ENCODE measurements around the gene PHF19. TPM values are rescaled to one million over a fixed set of nuclear protein-coding genes. Genes with fewer than 3 reads are reported as not detected.

Gene PHF19
- total and polyA plus RNA-seq, 2 donors (not counting 3 experiments of a cell fraction or from before 2014, with no cell fraction given) = 102 to 153 TPM

DNA sequence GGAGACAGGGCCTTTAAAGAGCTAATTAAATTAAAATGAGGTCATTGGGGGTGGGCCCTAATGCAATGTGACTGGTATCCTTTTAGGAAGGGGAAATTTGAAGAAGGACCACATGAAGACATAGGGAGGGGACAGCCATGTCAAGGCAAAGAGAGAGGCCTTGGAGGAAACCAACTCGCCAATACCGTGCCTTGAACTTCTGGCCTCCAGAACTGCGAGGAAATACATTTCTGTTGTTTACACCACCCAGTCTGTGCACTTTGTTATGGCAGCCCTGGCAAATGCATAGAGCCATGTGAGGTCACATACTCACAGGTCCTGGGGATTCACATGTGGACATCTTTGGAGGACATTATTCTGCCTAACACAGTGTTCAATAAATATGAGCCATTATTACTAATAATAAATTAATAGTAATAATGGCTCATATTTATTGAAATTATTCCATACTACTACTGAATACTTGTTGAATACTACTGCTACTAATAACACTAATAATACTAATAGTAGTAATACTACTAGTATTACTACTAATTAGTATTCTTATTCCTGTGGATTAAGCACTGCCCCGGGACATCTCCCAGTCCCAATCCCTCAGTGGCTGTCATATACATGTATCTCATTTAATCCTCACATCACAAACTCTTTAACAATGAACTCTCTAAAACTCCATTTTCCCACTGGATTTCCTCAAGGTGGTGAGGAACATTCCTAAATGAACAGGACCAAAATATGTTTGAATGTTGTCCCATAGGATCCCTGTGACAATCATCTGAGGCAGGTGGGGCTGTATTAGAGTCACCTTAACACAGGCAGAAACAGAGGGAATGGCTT is 41.2 kb upstream of the PHF19 start:
- BruUV-seq (replicated peaks) = no TSS peak
- Histone ChIP-seq H4K20me1 (replicated peaks; ENCODE audit: control insufficient read depth, extremely low read depth, insufficient read depth, low read length) (no peaks in the 10 kb centered on the region), H2AFZ (ENCODE audit: low read depth, low read length) (no peak overlapping the region), H3K27me3 (ENCODE audit: control insufficient read depth in 2 of 2, insufficient read depth in 2 of 2, low read length in 2 of 2) (no peaks in the 10 kb centered on the region), H3K4me2 (ENCODE audit: insufficient read depth, low read length) (no peak overlapping the region), H3K4me1 (ENCODE audit: control insufficient read depth, extremely low read depth, insufficient read depth, low read length) (no peaks in the 10 kb centered on the region), H3K9me3 (replicated peaks; ENCODE audit: control insufficient read depth, insufficient read depth, low read length) (no peaks in the 10 kb centered on the region), H3K79me2 (ENCODE audit: control insufficient read depth, insufficient read depth, low read length) (no peaks in the 10 kb centered on the region), H3K9me1 (replicated peaks; ENCODE audit: control insufficient read depth, extremely low read depth, insufficient read depth, low read length) (no peaks in the 10 kb centered on the region), H3K27ac (ENCODE audit: insufficient read depth, low read depth, low read length) (no peak overlapping the region), H3K36me3 (ENCODE audit: control insufficient read depth in 2 of 2, extremely low read depth in 1 of 2, insufficient read depth in 2 of 2, low read length in 2 of 2) (no peaks in the 10 kb centered on the region), H3K4me3 (replicated peaks in 1 of 3; ENCODE audit: insufficient read depth in 1 of 3, low read depth in 1 of 3, low read length in 3 of 3) (no peak overlapping the region), H3K9ac (replicated peaks; ENCODE audit: extremely low read depth, insufficient read depth, low read length) (no peak overlapping the region)
- ChIA-PET POLR2A (no interaction called here), CTCF (interaction anchor here (1.0 to 2.2 kb wide), 4 partner anchors 8 to 142 kb away, joined by 3 to 11 read pairs (median 4); no protein-coding TSS in a partner anchor)
- dilution Hi-C loops (cut with MboI; ENCODE audit: extremely low pct_ligation_motif_present, low sequenced_read_pairs) (no loop called here), intact Hi-C loops (cut with micrococcal nuclease) (no loop called here)
- TF ChIP-seq, protein P1, sequence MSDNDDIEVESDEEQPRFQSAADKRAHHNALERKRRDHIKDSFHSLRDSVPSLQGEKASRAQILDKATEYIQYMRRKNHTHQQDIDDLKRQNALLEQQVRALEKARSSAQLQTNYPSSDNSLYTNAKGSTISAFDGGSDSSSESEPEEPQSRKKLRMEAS (IDR thresholded peaks at IDR 0.05; ENCODE audit: insufficient read depth, insufficient read length) = no peak
- TF ChIP-seq MYC (IDR thresholded peaks at IDR 0.05; ENCODE audit: low read depth, low read length) (no peak), GATA2 (IDR thresholded peaks at IDR 0.05; ENCODE audit: insufficient read depth, insufficient read length, low read depth, low read length) (no peak), FOS (IDR thresholded peaks at IDR 0.05; ENCODE audit: borderline replicate concordance, insufficient read depth, low read length) (no peak), JUN (IDR thresholded peaks at IDR 0.05; ENCODE audit: borderline replicate concordance, insufficient read depth, insufficient read length, low read depth) (no peak), POLR2A (IDR thresholded peaks at IDR 0.05; ENCODE audit: low read depth, low read length) (no peak), EZH2 (IDR thresholded peaks at IDR 0.05; ENCODE audit: borderline replicate concordance, low read depth, low read length, severe bottlenecking) (no peak), POLR2AphosphoS5 (IDR thresholded peaks at IDR 0.05; ENCODE audit: insufficient read depth, low read depth, low read length) (no peak)
- TF ChIP-seq, protein P2, sequence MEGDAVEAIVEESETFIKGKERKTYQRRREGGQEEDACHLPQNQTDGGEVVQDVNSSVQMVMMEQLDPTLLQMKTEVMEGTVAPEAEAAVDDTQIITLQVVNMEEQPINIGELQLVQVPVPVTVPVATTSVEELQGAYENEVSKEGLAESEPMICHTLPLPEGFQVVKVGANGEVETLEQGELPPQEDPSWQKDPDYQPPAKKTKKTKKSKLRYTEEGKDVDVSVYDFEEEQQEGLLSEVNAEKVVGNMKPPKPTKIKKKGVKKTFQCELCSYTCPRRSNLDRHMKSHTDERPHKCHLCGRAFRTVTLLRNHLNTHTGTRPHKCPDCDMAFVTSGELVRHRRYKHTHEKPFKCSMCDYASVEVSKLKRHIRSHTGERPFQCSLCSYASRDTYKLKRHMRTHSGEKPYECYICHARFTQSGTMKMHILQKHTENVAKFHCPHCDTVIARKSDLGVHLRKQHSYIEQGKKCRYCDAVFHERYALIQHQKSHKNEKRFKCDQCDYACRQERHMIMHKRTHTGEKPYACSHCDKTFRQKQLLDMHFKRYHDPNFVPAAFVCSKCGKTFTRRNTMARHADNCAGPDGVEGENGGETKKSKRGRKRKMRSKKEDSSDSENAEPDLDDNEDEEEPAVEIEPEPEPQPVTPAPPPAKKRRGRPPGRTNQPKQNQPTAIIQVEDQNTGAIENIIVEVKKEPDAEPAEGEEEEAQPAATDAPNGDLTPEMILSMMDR (IDR thresholded peaks at IDR 0.05; ENCODE audit: extremely low read depth in 1 of 2, insufficient read depth in 1 of 2, low read depth in 1 of 2, low read length in 2 of 2) = no peak
- DNase-seq (ENCODE audit: low read depth, low spot score) (no peak), FAIRE-seq (no peak)
